Loucy (cell line): ENCODE data around the gene TMEM117.

Experiments
- CTCF ChIP-seq: fragments of 200-600 bp; sonication (generic); conservative IDR thresholded peaks from 2 replicates; pipeline ENCODE4 v1.5.1; 2014; ENCODE audit warnings: mild to moderate bottlenecking, antibody characterized with exemption, low read length
- EZH2phosphoT487 ChIP-seq: fragments of 200-600 bp; IDR thresholded peaks from 2 replicates; pipeline ENCODE4 v1.6.1; 2018; ENCODE audit warnings: antibody characterized with exemption, mild to moderate bottlenecking, moderate library complexity, borderline replicate concordance

GRCh38 chr12:43976027-43976426, 140.1 kb downstream of the TMEM117 start:
- no peak for TF ChIP-seq CTCF
- no peak for TF ChIP-seq EZH2phosphoT487
